GM21786 (cell line): Measurements from ENCODE around the gene LSR.
A peak's percentile ranks its signal among the peaks of the same experiment; 100 is the strongest.

Experiments used
- ATAC-seq: cut with Tn5 transposase; IDR thresholded peaks from one replicate; pipeline ENCODE4 v1.9.1; 2021; ENCODE audit not compliant: unreplicated experiment

LSR gene, protein sequence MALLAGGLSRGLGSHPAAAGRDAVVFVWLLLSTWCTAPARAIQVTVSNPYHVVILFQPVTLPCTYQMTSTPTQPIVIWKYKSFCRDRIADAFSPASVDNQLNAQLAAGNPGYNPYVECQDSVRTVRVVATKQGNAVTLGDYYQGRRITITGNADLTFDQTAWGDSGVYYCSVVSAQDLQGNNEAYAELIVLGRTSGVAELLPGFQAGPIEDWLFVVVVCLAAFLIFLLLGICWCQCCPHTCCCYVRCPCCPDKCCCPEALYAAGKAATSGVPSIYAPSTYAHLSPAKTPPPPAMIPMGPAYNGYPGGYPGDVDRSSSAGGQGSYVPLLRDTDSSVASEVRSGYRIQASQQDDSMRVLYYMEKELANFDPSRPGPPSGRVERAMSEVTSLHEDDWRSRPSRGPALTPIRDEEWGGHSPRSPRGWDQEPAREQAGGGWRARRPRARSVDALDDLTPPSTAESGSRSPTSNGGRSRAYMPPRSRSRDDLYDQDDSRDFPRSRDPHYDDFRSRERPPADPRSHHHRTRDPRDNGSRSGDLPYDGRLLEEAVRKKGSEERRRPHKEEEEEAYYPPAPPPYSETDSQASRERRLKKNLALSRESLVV

DNA sequence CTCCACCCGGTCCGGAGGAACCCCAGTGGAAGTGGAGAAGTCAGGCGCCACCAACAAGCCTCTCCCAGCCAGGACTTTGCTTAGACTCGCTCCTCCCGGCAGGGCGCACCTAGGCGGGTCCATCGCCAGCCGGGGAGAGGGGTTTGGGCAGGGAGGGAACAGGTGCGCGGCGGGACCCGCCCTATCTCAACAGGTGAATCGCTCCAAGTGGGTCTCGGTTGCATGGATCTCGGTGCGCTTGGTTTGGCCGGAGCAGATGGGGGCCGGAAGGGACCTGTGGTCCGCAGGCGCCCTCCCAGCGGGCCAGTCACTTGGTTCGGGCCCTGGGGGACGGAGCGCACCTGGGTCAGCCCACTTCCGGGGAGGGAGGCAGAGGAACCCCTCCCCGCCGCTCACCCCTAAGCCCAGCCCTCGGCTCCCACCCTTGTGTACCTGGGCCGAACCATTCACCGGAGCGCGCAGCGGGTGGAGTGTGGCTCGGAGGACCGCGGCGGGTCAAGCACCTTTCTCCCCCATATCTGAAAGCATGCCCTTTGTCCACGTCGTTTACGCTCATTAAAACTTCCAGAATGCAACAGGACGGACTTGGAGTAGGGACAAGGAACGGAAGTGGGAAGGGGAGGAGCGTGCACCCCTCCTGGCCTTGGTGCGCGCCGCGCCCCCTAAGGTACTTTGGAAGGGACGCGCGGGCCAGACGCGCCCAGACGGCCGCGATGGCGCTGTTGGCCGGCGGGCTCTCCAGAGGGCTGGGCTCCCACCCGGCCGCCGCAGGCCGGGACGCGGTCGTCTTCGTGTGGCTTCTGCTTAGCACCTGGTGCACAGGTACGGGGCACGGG lies at the start of gene LSR:
LSR (plus strand) TSS at position 693 of the 836 bp plus-strand sequence; CDS start at position 714, 21 bp downstream.
- peak; percentile 63 for ATAC-seq

GRCh38 chr19:35199481-35199880 lies 49.3 kb upstream of the LSR start:
- no peak for ATAC-seq

- no peak for ATAC-seq
These were observed 45.8 kb upstream of the LSR start for GRCh38 chr19:35202722-35203688.

GRCh38 chr19:35204799-35205732 lies 43.7 kb upstream of the LSR start:
- ATAC-seq, result peak; percentile 69

DNA sequence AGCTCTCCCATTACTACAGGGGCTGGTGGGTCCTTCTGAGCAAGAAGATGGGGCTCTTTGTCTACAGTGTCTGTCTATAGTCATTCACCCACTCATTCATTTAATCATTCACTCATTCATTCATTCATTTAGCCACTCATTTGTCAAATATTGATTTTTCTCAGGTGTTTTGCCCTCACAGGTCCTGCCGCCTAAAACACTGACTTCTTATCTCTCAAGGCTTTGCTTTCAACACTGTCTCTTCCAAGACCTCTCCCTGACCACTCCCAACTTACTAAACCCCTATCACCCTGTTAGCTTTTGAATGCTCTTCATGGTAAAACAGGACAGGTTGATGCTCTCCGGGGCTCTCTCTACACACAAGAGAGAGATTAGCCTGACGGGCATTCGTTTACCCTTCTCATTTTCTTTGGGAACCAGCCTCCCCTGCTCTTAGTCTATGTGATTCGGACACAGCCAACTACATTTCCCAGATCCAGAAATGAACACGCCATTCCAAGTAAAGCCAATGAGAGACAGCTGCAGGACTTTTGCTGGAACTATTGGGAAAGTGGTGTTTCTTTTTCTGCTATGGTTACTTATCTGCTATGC lies 43.0 kb upstream of the LSR start:
- ATAC-seq, result peak; percentile 12

GRCh38 chr19:35206379-35206778 lies 42.4 kb upstream of the LSR start:
- no peak for ATAC-seq

- no peak for ATAC-seq
These were observed 41.9 kb upstream of the LSR start for GRCh38 chr19:35206855-35207254.

DNA sequence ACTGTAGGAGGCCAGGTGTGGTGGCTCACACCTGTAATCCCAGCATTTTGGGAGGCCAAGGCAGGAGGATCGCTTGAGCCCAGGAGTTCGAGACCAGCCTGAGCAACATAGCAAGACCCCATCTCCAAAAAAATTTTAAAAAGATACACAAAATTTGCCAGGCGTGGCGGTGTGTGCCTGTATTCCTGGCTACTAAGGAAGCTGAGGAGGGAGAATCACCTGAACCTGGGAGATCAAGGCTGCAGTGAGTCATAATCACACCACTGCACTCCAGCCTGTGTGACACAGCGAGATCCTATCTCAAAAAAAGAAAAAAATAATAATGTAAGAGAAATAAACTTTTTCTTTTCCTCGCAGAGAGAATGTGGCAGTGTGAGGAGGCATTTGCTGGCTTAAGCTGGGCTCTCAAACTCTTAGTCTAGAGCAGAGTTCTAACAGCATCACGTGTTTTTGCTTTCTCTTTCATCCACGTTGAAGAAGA lies 41.4 kb upstream of the LSR start:
- ATAC-seq, result no peak

- no peak for ATAC-seq
These were observed 40.7 kb upstream of the LSR start for GRCh38 chr19:35208121-35208520.

DNA sequence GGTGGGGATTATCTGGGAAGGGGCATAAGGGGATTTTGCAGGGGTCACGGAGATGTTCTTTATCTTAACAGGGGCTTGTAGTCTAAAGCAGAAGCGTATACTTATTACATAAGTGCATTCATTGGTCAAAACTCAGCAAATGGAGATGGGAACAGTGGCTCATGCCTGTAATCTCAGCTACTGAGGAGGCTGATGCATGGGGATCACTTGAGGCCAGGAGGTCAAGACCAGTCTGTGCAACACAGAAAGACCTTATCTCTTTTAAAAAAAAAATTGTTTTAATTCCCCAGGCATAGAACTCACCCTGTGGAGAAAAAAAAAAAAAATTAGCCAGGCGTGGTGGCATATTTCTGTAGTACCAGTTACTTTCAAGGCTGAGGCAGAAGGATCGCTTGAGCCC lies 39.2 kb upstream of the LSR start:
- no peak for ATAC-seq

- no peak for ATAC-seq
These were observed 37.1 kb upstream of the LSR start for GRCh38 chr19:35211545-35212230.

DNA sequence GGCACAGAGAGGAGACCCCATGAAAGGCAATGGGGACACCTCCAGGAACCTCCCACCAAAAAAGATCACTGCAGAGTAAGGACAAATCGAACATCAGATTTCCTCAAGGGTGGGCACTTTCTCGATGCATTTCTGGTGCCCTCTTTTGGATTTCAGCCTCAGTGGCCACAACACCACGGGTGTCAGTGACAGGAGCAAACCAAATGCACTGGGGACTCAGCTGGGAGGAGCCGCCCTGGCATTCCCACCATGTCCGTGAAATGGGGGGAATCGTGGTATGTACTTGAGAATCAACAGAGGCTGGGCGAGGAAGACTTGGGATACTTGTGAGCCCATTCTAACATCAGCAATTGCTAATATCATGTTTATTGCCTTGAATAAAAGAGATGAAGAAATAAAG lies 36.6 kb upstream of the LSR start:
- ATAC-seq, result no peak

- ATAC-seq, result peak; percentile 72
These were observed 34.9 kb upstream of the LSR start for GRCh38 chr19:35213663-35214632.

GRCh38 chr19:35214766-35215422 lies 33.9 kb upstream of the LSR start:
- ATAC-seq, result no peak

GRCh38 chr19:35216016-35216832 lies 32.6 kb upstream of the LSR start:
- no peak for ATAC-seq
